KG1 (cell line): ENCODE results near the gene ETV3.
"Not testable (repeated sequence)": the region's sequence is repeated elsewhere in the genome, so short reads cannot be mapped to it uniquely, and the experiment has no call there.

Experiments
- DNase-seq: peaks from one replicate; lab custom pipeline; 2025; lab: John Stamatoyannopoulos, UW

Gene ETV3

DNA sequence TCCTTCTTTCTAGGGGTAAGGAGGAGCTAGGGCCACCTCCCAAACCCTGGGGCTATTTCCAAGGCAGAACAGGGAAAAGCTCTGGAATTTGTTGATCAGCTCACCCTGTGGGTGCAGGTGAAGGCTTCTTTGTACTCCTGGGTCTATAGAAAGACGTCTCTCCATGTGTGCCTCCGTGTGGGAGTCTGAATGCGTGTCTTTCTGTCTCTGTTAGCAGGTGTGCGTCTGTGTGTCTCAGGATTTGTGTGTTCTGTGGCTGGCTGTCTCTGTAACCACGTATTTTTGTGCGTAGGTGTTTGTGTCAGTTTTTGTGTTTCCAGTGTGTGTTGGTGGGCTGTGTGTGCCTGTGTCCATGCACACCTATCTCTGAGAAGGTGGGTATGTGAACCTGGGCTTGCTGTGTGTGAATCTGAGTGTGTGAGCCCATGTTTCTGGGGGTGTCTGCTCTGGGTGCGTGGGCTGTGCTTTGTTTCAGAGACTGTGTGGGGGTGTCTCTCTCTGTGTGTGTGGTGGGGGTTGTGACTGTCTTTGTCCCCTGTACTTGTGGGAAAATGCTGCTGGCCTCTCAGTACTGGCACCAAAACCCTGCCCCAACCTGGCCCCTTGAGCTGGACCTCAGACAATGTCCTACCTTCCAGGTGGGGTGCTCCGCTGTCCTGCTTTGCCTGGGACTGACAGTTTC, 25.9 kb downstream of the ETV3 start:
- no peak for DNase-seq

DNA sequence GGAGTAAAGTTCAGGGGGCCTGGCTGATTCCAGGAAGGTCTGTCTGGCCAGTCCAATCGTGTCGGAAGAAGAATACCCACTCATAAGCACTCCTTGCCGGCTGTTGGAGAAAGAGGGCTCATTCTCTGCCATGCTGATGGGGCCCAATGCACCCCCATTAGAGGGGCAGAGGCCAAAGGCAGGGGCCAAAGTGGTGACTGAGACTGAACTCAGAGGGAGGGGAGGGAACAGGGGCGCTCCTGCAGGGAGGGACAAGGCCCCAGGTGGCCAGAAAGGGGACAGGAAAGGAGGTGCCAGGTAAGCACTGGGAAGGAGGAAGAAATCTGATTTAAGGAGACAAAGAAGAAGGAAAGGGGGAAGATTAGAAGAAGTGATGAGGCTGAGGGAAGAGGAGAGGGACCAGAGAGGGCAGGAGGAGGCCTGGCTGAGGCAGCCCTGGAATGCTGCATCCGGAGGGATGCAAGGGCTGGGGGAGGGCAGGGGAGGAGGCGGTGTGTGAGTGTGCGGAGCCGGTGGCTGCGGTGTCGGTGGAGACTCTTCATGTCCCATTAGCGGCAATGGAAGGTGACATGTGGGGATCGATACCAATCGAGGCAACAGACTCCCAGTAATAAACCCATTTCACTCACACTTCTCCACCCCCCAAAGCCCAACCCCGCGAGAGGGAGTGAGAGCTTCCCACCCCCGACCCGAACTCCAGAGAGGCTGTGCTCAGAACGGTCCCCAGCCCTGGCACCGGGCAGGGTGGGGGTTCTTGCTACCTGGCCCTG, 26.6 kb downstream of the ETV3 start:
- DNase-seq, result no peak

DNA sequence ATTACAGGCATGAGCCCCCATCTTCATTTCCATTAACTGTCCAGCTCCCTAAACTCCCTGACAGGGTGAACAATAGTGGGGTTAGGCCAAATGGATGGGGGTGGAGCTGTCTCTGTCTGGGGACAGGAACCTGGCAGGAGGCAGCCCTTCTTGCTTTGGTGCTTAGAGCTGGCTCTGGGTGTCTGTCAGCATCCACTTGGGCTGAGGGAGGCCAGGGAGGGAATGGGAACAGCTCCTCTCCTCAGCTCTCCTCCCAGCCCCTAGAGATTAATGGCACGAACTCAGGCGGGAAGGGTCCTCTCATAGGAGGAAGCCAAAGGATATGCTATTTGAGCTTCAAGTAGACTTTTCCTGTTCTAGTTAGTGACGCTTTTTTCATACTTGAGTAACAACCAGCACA, 27.5 kb downstream of the ETV3 start:
- no peak for DNase-seq

DNA sequence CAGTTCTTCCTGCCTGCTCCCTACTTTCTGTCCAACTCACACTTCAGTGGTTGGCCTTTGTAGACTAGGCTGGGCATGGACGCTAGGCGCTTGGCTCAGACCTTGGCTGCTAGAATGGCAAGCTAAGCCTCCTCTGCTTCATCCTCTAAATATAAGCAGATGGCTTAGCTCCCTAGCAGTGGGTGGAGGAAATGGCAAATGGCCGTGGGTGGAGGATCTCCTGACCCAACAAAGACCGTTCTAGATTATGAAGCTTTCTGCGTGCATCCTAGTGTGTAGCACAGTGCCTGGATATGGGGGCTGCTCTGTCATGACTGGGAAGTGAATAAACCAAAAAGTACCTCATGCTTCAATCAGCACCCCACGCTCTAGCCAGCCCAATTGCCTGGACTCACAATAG, 28.2 kb downstream of the ETV3 start:
- no peak for DNase-seq

DNA sequence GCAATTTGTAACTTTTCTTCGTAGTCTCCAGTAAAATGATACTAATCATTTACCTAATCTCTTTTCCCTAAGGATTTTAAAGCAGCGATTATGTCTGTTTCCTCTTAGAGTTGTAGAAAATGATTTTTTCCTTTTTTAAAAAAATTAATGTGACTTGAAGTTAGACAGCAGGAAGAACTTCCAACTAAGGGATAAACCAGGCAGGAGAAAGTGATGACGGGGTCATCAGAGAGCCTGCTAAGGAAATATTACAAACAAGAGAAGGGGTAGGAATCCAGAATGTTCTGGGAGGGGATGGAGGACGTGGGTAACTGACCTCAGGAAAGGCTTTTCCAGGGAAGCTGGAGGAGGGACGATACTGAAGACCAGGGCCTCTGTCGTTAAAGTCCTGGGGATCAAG, 29.7 kb downstream of the ETV3 start:
- no peak for DNase-seq

DNA sequence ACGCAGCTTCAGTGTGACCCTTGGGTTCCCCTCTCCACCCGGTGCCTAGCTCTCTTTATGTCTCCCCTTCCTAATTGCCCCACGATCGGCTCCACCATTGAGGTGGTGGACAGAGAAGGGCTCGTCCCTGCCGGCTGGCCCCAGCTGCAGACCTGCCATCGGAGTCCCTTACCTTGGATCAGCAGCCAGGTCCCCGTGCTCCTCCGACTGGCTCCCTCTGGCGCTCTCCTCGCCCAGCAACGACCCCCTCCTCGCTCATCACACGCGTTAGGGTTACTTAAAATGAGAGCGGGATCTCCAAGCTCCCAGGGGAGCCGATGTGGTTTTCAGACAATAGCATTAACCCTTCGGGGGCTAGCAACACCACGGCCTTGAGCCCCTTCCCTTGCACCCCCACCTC, 30.5 kb downstream of the ETV3 start:
- DNase-seq, result no peak

DNA sequence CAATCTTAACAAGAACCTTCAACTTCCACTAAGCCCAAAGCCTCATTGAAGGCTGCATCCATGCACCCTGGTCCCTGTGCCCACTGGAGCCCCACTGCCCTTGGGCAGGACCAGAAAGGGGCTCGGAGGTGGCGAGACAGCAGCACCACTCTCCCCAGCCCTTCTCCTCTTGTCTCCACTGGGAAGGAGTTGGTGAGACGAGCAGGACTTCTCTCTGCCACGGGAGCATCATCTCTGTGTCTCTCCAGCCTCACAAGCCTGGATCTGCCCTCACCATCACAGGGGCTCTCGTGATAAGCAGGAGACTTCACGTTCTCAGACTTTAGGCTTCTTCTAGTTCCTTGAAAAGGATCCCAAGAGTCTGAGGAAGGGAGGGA, 31.4 kb downstream of the ETV3 start:
- DNase-seq, result no peak

DNA sequence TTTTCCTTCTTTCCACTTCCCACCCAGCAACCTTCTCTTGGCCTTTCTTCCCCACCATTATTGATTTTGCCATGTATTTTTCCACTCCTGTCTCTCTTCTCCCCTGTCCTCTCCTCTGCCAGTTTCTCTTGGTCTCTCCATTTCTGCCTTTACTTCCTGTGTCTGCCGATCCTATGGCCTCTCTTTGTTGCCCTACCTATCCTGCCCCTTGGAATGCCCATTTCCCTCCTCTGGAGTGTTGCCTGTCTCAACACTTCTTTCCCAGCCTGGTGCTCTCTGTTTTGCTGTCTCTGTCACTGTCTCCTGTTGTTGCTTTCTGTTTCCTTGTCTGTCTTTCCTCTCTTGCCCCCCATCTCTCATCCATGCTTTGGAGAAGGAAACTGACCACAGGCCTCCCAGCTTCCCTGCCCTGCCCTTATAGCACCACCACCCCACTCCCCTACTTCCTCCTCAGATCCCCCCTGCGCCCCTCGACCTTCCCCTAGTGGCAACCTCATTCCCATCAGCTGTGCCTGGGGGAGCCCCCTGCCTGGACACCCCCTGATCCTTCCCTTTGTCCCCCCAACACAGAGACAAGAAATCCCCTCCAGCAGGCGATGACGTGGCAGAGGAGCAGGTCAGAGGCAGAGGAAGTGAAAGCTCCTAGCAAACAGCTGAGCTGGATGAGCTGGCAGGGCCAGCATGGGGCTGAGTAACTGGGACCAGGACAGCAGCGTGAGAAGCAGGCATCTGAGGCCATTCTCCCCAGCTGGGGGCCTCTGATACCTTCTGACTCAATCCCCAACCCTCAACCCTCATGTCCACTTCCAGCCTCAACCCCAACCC, 32.0 kb downstream of the ETV3 start:
- no peak for DNase-seq

DNA sequence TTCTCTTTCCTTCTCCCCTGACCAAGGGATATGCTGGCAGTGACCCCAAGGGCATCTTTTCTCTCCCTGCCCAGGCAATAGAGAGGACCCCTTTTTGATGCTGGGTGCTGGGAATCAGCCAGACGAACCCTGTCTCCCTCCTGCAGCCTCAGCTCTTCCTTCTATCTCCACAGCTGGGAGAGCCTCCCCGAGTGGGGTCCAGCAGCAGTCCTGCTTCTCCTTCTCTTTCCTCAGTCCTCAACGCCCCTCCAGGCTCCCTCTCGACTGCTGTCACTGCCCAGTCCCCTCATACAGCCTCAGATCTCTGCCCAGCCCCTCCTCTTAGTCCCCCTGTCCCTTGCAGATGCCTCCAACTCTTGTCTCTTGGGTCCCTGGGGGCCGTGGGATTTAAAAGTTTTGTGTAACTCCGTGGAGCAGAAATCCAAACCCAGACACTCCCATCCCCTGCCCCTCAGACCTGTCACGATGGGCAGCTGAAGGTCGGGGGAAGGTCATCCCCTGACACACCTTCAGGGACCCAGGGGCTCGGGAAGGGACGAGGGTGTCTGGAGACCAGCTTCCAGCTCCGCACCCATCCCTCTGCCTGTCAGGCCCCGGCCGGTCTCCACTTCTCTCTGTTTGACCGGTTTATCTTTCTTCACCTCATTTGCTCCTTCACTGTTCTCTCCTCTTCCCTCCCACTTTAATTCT, 32.8 kb downstream of the ETV3 start:
- no peak for DNase-seq

DNA sequence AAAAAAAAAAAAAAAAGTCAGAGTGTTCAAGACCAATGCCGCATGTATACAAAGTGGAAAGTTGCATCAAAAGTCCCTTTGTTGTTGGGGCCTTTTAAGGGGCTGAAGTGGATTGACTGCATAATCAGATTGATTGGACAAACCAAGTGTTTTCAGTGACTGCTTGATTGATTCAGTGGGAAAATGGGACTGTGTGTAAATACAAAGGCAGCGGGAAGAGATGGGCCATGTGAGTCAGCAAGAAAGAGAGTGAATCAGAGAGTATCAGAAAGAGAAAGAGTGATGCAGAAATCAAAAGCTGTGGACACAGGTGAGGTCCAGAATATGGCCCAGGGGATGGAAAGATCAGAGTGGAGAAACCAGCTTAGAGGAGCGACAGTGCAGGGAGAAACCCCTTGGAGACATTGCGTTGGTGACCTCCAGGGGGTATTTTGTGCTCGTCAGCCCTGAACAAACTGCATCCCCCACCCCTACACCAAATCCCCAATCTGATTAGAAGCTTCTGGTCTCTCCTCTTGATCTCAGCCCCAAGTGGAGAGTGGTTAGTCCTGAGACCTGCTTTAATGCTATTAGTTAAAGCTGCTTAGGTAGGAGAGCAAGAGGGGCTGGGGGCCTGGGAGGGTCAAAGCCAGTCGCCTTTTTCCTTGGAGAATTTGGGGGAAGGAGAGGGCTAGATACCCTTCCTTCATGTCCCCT, 33.4 kb downstream of the ETV3 start:
- DNase-seq, result no peak

DNA sequence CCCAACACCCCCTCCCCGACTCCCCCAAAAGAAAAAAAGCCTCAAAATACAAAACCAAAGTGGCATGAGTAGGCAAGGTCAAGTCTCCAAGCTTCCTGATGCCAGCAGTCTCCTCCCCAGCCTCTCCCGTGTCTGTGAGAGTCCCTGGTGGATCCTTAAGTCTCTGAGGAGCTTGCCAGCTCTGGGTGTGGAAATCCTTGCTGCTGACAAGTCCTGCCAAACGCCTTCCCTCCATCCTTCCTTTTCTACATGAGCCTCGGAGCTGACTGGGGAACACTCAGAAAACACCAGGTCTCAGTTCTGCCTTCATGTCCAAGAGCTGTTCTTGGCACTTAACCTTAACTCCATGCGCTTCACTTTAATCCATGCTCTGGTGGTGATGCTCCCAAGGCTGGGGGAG, 34.9 kb downstream of the ETV3 start:
- DNase-seq, result no peak

DNA sequence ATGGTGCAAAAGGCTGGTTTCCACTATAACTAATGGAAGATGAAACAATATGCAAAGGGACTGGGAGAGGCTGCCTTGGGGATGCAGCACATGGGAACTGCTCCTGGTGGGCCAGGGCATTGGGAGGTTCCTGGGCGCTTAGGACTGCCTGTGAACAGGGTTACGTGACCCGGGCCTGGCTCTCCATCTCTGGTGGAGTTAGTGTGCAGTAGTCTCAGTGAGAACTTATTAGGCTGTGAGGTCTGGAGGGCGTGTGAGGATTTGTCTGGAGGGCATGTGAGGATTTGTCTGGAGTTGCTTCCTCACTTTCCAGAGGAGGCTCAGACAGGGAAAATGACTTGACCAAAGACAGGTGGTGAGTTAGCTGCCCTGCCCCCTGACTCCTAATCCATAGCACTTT, 37.0 kb downstream of the ETV3 start:
- no peak for DNase-seq

DNA sequence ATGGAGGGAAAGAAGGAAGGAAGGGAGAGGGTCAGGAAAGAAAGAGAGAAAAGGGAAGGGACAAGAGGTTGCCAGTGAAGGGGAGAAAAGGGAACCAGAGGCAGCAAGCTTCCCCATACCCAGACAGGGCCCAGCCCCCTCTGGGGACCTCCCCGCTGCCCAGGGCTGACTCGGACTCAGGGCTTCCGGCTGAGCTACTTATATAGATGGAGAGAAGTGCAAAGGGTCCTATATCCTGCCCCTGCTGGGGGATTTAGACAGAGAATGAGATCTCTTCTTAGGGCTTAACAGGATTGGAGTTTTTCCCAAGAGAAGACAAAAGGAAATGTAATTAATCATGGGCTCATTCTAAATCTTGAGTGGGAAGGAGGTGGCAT, 38.6 kb downstream of the ETV3 start, which contains the start of gene ETV3L:
Gene ETV3L (minus strand): TSS at position 176 of the 377 bp plus-strand sequence. CDS start 285 bp downstream, outside the sequence.
- DNase-seq, result no peak

DNA sequence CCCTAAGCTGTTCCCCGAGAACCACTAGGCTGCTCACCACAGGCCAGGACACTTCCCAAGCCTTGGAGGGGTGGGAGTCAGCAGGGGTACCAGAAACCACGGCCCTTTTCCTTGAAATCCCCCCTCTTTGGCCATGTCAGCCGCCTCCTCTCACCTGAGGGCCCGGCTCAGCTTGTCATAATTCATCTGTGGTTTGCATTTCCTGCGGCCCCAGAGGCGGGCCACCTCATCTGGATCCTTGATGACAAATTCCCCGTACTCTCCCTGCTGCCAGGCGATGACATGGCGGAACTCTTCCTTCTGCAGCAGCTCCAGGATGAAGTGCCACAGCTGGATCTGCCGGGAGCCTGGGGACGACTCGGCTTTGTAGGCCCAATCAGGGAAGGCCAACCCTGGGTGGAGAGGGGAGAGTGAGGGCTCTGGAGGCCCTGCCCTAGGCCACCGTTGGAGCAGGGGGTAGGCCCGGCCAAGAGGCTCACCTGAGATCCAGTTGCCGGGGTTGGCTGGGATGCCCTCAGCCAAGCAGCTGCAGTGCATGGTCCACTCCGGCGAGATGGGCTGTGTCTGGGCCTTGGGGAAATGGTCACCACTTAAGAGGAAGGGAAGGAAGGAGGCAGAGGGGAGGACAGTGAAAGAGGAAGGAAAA, 39.1 kb downstream of the ETV3 start:
- DNase-seq, result not testable (repeated sequence)

DNA sequence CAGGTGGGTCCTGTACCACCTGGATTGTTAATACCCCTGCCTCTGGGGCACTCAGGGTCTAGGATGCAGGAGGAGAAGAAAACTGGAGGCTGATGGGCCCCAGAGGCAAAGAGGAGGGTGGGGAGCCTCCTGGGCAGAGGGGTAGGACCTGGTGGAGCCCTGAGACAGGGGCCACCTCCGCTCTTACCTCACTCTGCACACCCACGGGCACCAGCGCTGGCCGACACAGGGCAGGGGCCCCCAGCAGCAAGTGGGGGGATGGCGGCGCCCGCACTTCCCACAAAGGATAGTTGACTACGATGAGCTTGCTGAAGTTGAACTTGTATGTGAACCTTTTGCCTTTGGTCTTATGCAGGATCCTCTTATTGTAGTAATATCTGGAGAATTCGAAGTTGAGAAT, 39.7 kb downstream of the ETV3 start:
- DNase-seq, result no peak

DNA sequence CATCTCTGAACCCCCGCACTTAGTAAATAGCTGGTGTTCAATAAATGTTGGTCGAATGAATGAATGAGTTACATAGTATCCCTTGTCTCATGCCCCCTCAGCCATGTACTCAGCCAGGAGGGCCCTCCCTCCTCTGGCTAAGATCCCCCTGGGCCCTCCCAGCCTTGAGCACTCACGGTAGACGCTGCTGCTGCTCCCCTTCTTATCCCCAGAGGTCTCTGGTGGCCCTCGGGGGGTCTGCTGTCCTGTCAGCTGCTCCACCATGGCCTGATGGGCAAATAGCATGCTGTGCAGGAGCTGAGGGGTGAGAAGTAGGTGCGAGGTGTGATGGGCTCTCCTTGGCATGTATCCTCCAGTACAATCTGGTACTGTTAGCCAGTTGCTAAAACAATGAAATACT, 40.5 kb downstream of the ETV3 start:
- DNase-seq, result no peak

DNA sequence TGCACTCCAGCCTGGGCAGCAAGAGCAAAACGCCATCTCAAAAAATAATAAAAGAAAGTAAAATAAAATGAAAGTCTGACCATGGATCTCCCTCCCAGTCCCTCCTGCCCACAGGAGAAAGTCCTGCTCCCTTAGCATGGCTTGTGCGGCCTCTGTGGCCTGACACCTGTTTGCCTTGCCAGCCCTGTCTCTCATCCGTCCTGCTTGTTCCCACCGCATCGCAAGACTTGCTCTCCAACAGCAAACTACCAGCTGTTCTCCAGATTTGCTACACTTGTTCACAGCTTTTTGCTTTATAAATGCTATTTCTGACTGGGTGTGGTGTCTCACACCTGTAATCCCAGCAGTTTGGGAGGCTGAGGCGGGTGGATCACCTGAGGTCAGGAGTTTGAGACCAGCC, 41.3 kb downstream of the ETV3 start:
- DNase-seq, result no peak

DNA sequence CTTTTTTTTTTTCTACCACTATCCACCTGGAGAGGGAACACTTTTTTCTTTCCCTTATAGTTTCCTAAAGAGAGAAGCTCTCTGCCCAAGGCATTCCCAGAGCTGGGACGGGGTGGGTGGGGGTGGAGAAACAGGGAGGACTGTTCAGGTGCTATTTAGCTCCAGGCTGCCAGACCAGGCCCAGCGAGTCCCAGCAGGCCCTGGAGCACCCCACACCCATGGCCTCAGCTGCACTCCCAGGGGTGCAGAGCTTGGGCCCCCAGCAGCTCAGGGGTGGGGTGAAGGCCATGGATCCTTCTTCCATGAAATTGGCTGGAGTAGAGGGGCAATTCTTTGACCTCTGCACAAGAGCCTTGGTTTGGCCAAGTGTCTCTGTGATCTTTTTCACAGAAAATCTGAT, 42.6 kb downstream of the ETV3 start:
- DNase-seq, result no peak

DNA sequence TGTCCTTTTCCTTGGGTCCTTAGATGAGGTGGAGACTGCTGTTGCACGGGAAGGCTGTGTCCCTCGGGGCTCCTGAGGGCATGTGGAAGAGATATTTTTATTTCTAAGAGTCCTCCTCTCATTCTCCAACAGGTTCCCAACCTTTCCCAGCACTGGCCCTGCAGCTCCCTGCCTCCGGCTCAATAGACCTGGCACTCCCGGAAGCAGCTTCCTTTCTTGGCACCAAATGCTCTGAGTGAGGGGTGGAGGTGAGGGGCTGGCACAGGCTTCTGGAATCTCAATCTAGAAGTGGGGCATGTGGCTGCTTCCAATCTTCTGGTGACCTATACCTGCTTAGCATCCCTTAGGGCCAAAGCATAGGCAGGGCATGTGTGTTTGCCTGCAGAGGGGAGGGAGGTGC, 43.1 kb downstream of the ETV3 start:
- no peak for DNase-seq

DNA sequence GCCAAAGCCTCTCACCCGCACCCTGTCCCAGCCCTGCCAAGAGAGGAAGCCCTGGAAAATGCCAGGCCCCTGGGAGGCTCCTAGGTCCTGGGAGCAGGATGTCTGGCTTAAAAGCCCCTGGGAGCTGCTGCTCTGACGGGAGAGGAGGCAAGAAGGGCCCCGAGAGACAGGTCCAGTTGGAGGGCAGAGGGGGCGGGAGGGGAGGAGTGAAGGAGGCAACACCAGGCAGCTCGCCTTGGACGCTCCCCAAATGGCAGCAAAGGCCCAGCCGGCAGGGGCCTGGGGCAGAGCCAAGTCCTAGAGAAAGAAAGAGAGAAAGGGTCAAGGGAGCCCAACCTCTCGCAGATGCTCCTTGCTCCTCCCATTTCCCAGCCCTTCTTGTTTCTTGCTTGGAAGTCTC, 45.4 kb downstream of the ETV3 start:
- no peak for DNase-seq

DNA sequence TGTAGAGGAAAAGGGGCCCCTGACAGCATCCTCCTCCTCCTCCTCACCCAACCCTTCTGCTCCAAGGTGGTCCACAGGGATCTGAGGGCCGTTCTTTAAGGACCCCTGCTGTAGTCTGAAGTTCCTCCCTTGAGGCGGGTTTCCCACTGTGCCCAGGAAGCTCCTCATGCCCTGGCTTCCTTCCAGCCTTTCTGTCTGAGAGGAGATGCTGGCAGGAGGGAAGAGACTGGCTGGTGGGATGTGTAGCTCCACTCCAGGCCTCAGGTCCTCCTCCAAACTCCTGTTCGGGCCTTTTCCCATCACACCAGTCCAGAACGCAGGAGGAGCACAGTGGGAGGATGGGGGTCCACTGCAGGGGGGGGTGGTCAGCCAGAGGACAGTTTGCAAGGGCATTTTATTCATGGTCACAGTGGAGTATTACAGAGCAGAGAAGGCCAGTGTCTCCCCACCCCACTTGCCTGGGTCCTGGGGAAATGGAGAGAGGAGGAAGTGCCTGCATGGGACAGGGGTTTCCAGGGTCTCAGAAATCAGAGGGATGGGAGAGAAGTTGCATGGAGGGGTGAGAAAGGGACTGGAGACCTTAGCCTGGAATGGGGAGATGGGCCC, 46.4 kb downstream of the ETV3 start:
- DNase-seq, result no peak
